Transverse colon (tissue), 4 donors: ENCODE results near the gene ARHGAP11A. TPM values are rescaled to one million over a fixed set of nuclear protein-coding genes. Genes with fewer than 3 reads are reported as not detected.
"Not testable (repeated sequence)": the region's sequence is repeated elsewhere in the genome, so short reads cannot be mapped to it uniquely, and the experiment has no call there.

Source experiments
- DNase-seq: peaks from one replicate; pipeline ENCODE4 v3.0.0-alpha.2; 2019
- H3K27ac ChIP-seq, 4 donors: fragments of 200-600 bp; sonication (generic); 2 replicates each; pipeline ENCODE4 v1.5.1; 2016 to 2018; ENCODE audit warnings: inconsistent platforms in 4 of 4
- H3K27me3 ChIP-seq: fragments of 200-600 bp; sonication (generic); 2 replicates; pipeline ENCODE4 v1.5.1; 2017; ENCODE audit warnings: inconsistent platforms
- H3K36me3 ChIP-seq, 4 donors: fragments of 200-600 bp; sonication (generic); 2 replicates each; pipeline ENCODE4 v1.5.1; 2017 to 2019; ENCODE audit warnings: inconsistent platforms in 4 of 4
- H3K4me1 ChIP-seq, 4 donors: fragments of 200-600 bp; sonication (generic); 2 replicates each; pipeline ENCODE4 v1.5.1; 2017 to 2020; ENCODE audit warnings: inconsistent platforms in 4 of 4
- H3K4me3 ChIP-seq, 4 donors: fragments of 200-600 bp; sonication (generic); 1 replicate in 1 of 4; 2 replicates in 3 of 4; pipeline versions ENCODE4 v1.5.1 to v1.6.1; 2017 to 2019; ENCODE audit warnings: inconsistent platforms in 4 of 4
- H3K9me3 ChIP-seq, 2 donors: fragments of 200-600 bp; sonication (generic); 2 replicates each; pipeline ENCODE4 v1.5.1; 2017 to 2019; ENCODE audit warnings: inconsistent platforms in 2 of 2
- POLR2A ChIP-seq: fragments of 450-650 bp; IDR thresholded peaks from one replicate; pipeline ENCODE4 v1.6.1; 2016; ENCODE audit warnings: antibody characterized with exemption, mild to moderate bottlenecking, moderate library complexity
- POLR2AphosphoS5 ChIP-seq, 3 donors: sonication (generic); formaldehyde crosslinking; IDR thresholded peaks; one replicate each; pipeline ENCODE4 v1.6.1; 2016; ENCODE audit warnings: antibody characterized with exemption in 3 of 3
- WGBS, 2 donors: methylation state at CpG; one replicate each; pipeline ENCODE4 v1.1.5; 2018; ENCODE audit warnings: low coverage in 1 of 2; 5-methylcytosine and 5-hydroxymethylcytosine counted together
- in situ Hi-C, 4 donors: fragments of 200-750 bp; cut with MboI; loops; one replicate each; pipeline versions ENCODE4 v1.15.0 to v1.15.1; 2017; ENCODE audit warnings: low sequenced_read_pairs in 3 of 4, low pct_ligation_motif_present in 1 of 4, low pct_unique_long_range_greater_than_20kb in 1 of 4
- intact Hi-C: fragments of 100-400 bp; cut with DNase I; formaldehyde crosslinking; loops from one replicate; pipeline ENCODE4 v1.15.1; 2023; ENCODE audit warnings: low total_unique reads
- total RNA-seq, 4 donors: library from RNA; depleted of rRNA; stranded (reverse); fragments of >200 nt; gene quantifications; one replicate each; pipeline ENCODE4 v1.1.0, GENCODE V29; 2016

The ARHGAP11A gene, protein sequence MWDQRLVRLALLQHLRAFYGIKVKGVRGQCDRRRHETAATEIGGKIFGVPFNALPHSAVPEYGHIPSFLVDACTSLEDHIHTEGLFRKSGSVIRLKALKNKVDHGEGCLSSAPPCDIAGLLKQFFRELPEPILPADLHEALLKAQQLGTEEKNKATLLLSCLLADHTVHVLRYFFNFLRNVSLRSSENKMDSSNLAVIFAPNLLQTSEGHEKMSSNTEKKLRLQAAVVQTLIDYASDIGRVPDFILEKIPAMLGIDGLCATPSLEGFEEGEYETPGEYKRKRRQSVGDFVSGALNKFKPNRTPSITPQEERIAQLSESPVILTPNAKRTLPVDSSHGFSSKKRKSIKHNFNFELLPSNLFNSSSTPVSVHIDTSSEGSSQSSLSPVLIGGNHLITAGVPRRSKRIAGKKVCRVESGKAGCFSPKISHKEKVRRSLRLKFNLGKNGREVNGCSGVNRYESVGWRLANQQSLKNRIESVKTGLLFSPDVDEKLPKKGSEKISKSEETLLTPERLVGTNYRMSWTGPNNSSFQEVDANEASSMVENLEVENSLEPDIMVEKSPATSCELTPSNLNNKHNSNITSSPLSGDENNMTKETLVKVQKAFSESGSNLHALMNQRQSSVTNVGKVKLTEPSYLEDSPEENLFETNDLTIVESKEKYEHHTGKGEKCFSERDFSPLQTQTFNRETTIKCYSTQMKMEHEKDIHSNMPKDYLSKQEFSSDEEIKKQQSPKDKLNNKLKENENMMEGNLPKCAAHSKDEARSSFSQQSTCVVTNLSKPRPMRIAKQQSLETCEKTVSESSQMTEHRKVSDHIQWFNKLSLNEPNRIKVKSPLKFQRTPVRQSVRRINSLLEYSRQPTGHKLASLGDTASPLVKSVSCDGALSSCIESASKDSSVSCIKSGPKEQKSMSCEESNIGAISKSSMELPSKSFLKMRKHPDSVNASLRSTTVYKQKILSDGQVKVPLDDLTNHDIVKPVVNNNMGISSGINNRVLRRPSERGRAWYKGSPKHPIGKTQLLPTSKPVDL
- total RNA-seq = 1 to 10 TPM in 3 of 4 donors, under 1 TPM in 1; 0.75 to 7.4 (median 2.2) TPM

DNA sequence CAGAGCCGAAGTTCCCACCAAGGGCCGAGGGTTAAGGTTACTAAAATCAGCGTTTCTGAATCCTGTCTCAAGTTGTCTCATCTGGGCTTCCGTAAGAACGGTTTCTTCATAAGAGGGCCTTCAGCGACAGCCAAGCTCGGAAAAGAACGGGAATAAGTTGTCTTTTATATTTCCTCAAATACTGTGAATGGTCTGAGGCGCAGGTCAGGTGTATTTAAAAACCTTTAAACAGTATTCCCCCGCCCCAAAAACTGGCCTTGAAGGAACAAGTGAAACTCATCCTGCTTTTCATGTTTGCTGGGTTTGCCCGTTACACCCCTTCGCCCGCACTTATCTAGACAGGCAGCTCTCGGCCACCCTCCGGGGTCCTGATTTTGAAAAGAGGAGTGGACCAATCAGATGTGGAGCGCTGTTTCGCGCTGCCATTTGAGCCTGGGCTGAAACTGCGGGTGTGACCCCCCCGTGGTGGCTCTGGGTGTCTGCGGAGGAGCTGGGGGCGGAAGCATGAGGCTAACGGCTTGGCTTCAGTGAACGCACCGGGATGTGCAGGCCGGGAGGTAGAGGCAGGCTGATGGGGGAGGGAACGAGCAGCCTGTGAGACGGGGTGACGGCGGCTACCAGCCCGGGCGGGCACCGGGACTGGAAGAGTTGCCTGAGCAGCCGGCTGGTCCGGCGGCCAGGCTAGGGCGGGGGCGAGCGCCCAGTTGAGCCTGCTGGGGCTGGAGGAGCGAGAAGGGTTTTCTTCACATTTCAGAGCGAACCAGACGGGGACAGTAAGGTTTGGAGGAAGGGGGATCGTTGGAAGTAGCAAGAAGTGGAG, at the start of gene ARHGAP11A:
ARHGAP11A (plus strand) TSS at position 454 of the 820 bp plus-strand sequence. CDS start 708 bp downstream, outside the sequence.
- peak; percentile 85 for DNase-seq
- intact Hi-C loops, H3K36me3 ChIP-seq, H3K27me3 ChIP-seq, in situ Hi-C loops, H3K4me1 ChIP-seq, H3K9me3 ChIP-seq: not testable (repeated sequence)
- peak within 1 kb of the TSS; percentile 40 to 84 (median 52) for H3K4me3 ChIP-seq
- TF ChIP-seq POLR2AphosphoS5 (IDR thresholded peaks at IDR 0.05) (peak in 2 of 3 donors; percentile 21 to 30), POLR2A (peak; percentile 20)
- H3K27ac ChIP-seq = peak within 1 kb of the TSS; percentile 77 to 85 (median 81)
- 0% methylated on average over 3 to 19 of the region's 43 CpGs for WGBS, 2 donors

- DNase-seq, in situ Hi-C loops: not testable (repeated sequence)
- 24 to 43% methylated on average over 1 to 2 of the region's 3 CpGs for WGBS, 2 donors
Observed at GRCh38 chr15:32568988-32569387, 46.3 kb upstream of the ARHGAP11A start.

GRCh38 chr15:32578482-32578881, 36.8 kb upstream of the ARHGAP11A start:
- H3K4me3 ChIP-seq, DNase-seq, H3K9me3 ChIP-seq, H3K36me3 ChIP-seq, intact Hi-C loops, in situ Hi-C loops, H3K27ac ChIP-seq, H3K4me1 ChIP-seq, H3K27me3 ChIP-seq: not testable (repeated sequence)
- 32% methylated on average over 2 of the region's 4 CpGs; no CpG with 5 or more reads in 1 of the 2 donors for WGBS, 2 donors

More at GRCh38 chr15:32568988-32569387, 46.3 kb upstream of the ARHGAP11A start:
- H3K27ac ChIP-seq, H3K36me3 ChIP-seq, H3K4me1 ChIP-seq, H3K27me3 ChIP-seq, H3K9me3 ChIP-seq, H3K4me3 ChIP-seq, intact Hi-C loops: not testable (repeated sequence)

DNA sequence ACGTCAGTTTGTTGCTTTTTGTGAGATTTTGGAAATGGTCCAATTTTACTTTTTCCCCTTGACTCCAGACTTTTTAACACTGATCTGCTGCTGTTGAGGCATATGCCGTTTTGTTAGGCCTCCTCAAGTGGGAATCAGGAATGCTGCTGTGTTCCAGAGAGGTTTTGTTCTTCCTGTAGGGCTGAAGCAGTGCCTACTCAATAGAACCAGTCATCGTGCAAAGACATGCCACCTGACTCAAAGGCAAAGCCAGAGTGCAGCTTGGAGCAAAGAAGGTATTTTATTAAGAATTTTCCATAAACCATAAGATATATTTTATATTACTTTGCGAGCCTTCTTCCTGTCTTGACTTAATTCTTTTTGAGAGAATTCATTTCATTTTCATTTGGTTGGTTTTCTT, 29.5 kb upstream of the ARHGAP11A start:
- DNase-seq, H3K27ac ChIP-seq, in situ Hi-C loops, H3K36me3 ChIP-seq, H3K27me3 ChIP-seq, H3K4me3 ChIP-seq, intact Hi-C loops, H3K9me3 ChIP-seq, H3K4me1 ChIP-seq: not testable (repeated sequence)
- WGBS, 2 donors = 89 to 94% methylated on average over 2 to 3 of the region's 4 CpGs

GRCh38 chr15:32593151-32593550, 22.2 kb upstream of the ARHGAP11A start, which contains the start of gene GOLGA8N:
TSS of gene GOLGA8N (plus strand) at chr15:32593456.
- H3K36me3 ChIP-seq, H3K9me3 ChIP-seq, intact Hi-C loops, in situ Hi-C loops, DNase-seq, H3K27ac ChIP-seq, H3K4me1 ChIP-seq, H3K4me3 ChIP-seq, H3K27me3 ChIP-seq: not testable (repeated sequence)
- WGBS, 2 donors = 80 to 83% methylated on average over 1 of the region's 8 CpGs

DNA sequence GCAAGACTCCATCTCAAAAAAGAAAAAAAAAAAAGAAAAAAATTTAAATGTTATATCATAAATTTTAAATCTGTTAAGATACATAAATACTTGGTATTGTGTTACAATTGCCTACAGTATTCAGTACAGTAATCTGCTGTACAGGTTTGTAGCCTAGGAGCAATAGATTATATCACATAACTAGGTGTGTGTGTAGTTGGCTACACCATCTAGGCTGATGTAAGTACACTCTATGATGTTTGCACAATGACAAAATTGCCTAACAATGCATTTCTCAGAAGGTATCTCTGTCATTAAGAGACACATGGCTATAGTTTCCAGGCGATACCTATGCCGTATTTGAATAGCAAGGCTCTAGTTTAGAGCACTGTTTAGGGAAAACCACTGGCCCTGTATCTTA, 5.8 kb upstream of the ARHGAP11A start:
- H3K27ac ChIP-seq, H3K4me3 ChIP-seq, DNase-seq, H3K36me3 ChIP-seq, H3K9me3 ChIP-seq, H3K4me1 ChIP-seq, H3K27me3 ChIP-seq, intact Hi-C loops, in situ Hi-C loops: not testable (repeated sequence)
- WGBS, 2 donors = 77% methylated on average over 2 of the region's 2 CpGs; no CpG with 5 or more reads in 1 of the 2 donors
